CD14-positive monocyte (primary cell): ENCODE data around the gene LRP1B. TPM values are rescaled to one million over a fixed set of nuclear protein-coding genes. Genes with fewer than 3 reads are reported as not detected.

Source experiments
- DNase-seq, 3 donors: peaks; one replicate each; pipeline ENCODE4 v3.0.0-alpha.2; 2011 to 2022
- H2AFZ ChIP-seq: 2 replicates; pipeline ENCODE4 v1.6.0; 2012; ENCODE audit warnings: mild to moderate bottlenecking, low read depth, low read length, inconsistent platforms; ENCODE audit not compliant: insufficient read depth, poor library complexity, severe bottlenecking
- H3K27ac ChIP-seq, 2 donors: 1 replicate in 1 of 2; 2 replicates in 1 of 2; pipeline ENCODE4 v1.5.1; 2012 to 2013; ENCODE audit warnings: low read length in 2 of 2, control low read depth in 1 of 2, inconsistent platforms in 1 of 2, low read depth in 1 of 2, mild to moderate bottlenecking in 1 of 2
- H3K27me3 ChIP-seq, 2 donors: one replicate each; pipeline versions ENCODE4 v1.6.0 to v1.6.1; 2011 to 2013; ENCODE audit warnings: low read length in 2 of 2; ENCODE audit not compliant: control insufficient read depth in 2 of 2, insufficient read depth in 2 of 2
- H3K36me3 ChIP-seq, 2 donors: replicated peaks in 1 of 2; 1 replicate in 1 of 2; 2 replicates in 1 of 2; pipeline versions ENCODE4 v1.5.1 to v1.6.1; 2012 to 2013; ENCODE audit warnings: low read length in 2 of 2, control low read depth in 1 of 2, inconsistent platforms in 1 of 2, mild to moderate bottlenecking in 1 of 2; ENCODE audit not compliant: insufficient read depth in 2 of 2, control insufficient read depth in 1 of 2
- H3K4me1 ChIP-seq, 2 donors: 1 replicate in 1 of 2; 2 replicates in 1 of 2; pipeline versions ENCODE4 v1.5.1 to v1.6.1; 2012 to 2013; ENCODE audit warnings: low read length in 2 of 2, control low read depth in 1 of 2, inconsistent platforms in 1 of 2, mild to moderate bottlenecking in 1 of 2, moderate library complexity in 1 of 2; ENCODE audit not compliant: insufficient read depth in 2 of 2, control insufficient read depth in 1 of 2
- H3K4me2 ChIP-seq: replicated peaks from 2 replicates; pipeline ENCODE3; 2012; ENCODE audit warnings: low read length, moderate library complexity, mild to moderate bottlenecking; ENCODE audit not compliant: poor library complexity, severe bottlenecking; ENCODE audit errors: extremely low read depth
- H3K4me3 ChIP-seq, 3 experiments: fragments of 200-600 bp in 1 of 3; sonication (generic) in 1 of 3; replicated peaks in 1 of 3; 1 replicate in 2 of 3; 2 replicates in 1 of 3; pipeline ENCODE4 v1.5.1; 2011 to 2013; ENCODE audit warnings: low read length in 3 of 3, mild to moderate bottlenecking in 3 of 3, control low read depth in 2 of 3, low read depth in 2 of 3, inconsistent platforms in 1 of 3, moderate library complexity in 1 of 3
- H3K79me2 ChIP-seq: 2 replicates; pipeline ENCODE4 v1.6.0; 2012; ENCODE audit warnings: mild to moderate bottlenecking, control low read depth, inconsistent platforms, low read length, moderate library complexity; ENCODE audit not compliant: insufficient read depth
- H3K9ac ChIP-seq: 2 replicates; pipeline ENCODE4 v1.6.0; 2017; ENCODE audit warnings: low read length, mild to moderate bottlenecking; ENCODE audit not compliant: insufficient read depth, poor library complexity, severe bottlenecking
- H3K9me3 ChIP-seq, 2 donors: replicated peaks in 1 of 2; 1 replicate in 1 of 2; 2 replicates in 1 of 2; pipeline versions ENCODE4 v1.5.1 to v1.6.1; 2012 to 2013; ENCODE audit warnings: low read length in 2 of 2, control low read depth in 1 of 2; ENCODE audit not compliant: control insufficient read depth in 1 of 2, insufficient read depth in 1 of 2
- H4K20me1 ChIP-seq: 2 replicates; pipeline ENCODE4 v1.6.0; 2012; ENCODE audit warnings: mild to moderate bottlenecking, low read length, control low read depth, moderate library complexity; ENCODE audit not compliant: insufficient read depth
- H3K27ac Mint-ChIP-seq, 7 donors: one replicate each; pipeline ENCODE4 v1.8.0; 2020; ENCODE audit warnings: mild to moderate bottlenecking in 7 of 7, mixed read lengths in 7 of 7, moderate library complexity in 6 of 7, inconsistent platforms in 2 of 7
- H3K27me3 Mint-ChIP-seq, 3 donors: one replicate each; pipeline ENCODE4 v1.8.0; 2021 to 2022; ENCODE audit warnings: low read depth in 3 of 3, mild to moderate bottlenecking in 3 of 3, mixed read lengths in 3 of 3, moderate library complexity in 3 of 3, inconsistent platforms in 1 of 3
- H3K36me3 Mint-ChIP-seq, 2 donors: one replicate each; pipeline ENCODE4 v1.8.0; 2020; ENCODE audit warnings: mixed read lengths in 2 of 2, inconsistent platforms in 1 of 2, mild to moderate bottlenecking in 1 of 2
- H3K4me1 Mint-ChIP-seq: one replicate; pipeline ENCODE4 v1.8.0; 2020; ENCODE audit warnings: mild to moderate bottlenecking, mixed read lengths
- H3K4me3 Mint-ChIP-seq, 2 donors: one replicate each; pipeline ENCODE4 v1.8.0; 2020; ENCODE audit warnings: mild to moderate bottlenecking in 2 of 2, mixed read lengths in 2 of 2, moderate library complexity in 1 of 2
- H3K9me3 Mint-ChIP-seq, 7 donors: one replicate each; pipeline ENCODE4 v1.8.0; 2020 to 2022; ENCODE audit warnings: mixed read lengths in 7 of 7, mild to moderate bottlenecking in 6 of 7, moderate library complexity in 6 of 7, inconsistent platforms in 2 of 7
- WGBS: methylation state at CpG from one replicate; pipeline ENCODE4 v1.1.5; 2013; ENCODE audit warnings: missing lambda C conversion rate; ENCODE audit not compliant: insufficient coverage; 5-methylcytosine and 5-hydroxymethylcytosine counted together
- intact Hi-C, 2 donors: fragments of 100-400 bp; cut with micrococcal nuclease; formaldehyde crosslinking; loops; one replicate each; pipeline versions ENCODE4 v1.15.0 to v1.15.1; 2023
- polyA plus RNA-seq, 3 donors: library from polyadenylated mRNA; depleted of rRNA in 1 of 3; unstranded in 2 of 3; stranded (reverse) in 1 of 3; fragments of 300-500 nt in 2 of 3; fragments of >200 nt in 1 of 3; fragmentation: Illumina TruSeq in 2 of 3; gene quantifications; 1 replicate in 2 of 3; 2 replicates in 1 of 3; pipeline ENCODE4 v1.2.3, GENCODE V29; 2012 to 2021
- TF ChIP-seq, protein P1 (sequence below): fragments of 200-600 bp; IDR thresholded peaks from one replicate; pipeline ENCODE4 v1.8.0; 2022; ENCODE audit warnings: antibody characterized with exemption, mild to moderate bottlenecking

The LRP1B gene
- polyA plus RNA-seq, 3 donors = not detected

DNA sequence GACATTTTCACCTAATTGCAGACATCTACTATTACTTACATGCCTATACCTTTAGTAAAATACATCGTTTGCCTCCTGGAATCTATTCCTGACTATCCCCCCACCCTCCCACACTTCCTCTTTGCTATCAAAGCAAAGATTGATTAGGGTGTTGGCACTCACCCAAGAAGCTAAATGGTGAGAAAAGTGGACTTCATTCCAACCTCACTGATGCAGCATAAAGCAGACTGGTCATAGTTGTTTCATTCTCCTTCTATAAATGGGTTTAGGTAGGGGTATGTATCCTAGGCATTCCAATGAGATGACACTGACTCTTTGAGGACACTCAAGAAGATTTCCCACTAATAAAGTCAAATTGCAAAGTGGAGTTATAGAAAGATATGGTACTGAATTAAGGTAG, 97.4 kb downstream of the LRP1B start:
- no peaks in the 10 kb centered on the region for H3K36me3 ChIP-seq
- no peak overlapping the region for H3K4me2 ChIP-seq
- no peak overlapping the region for H2AFZ ChIP-seq
- no peak overlapping the region for H3K4me3 ChIP-seq
- no peak for DNase-seq
- no peaks in the 10 kb centered on the region for H3K79me2 ChIP-seq
- Mint-ChIP-seq H3K27me3 (no peaks in the 10 kb centered on the region), H3K36me3 (no peaks in the 10 kb centered on the region), H3K27ac (no peak overlapping the region), H3K4me1 (no peaks in the 10 kb centered on the region), H3K9me3 (peaks cover 0 to 4% (median 1%) of the 10 kb centered on the region in 7 donors), H3K4me3 (no peak overlapping the region)
- H4K20me1 ChIP-seq = no peaks in the 10 kb centered on the region
- H3K4me1 ChIP-seq = no peaks in the 10 kb centered on the region
- TF ChIP-seq, protein P1, sequence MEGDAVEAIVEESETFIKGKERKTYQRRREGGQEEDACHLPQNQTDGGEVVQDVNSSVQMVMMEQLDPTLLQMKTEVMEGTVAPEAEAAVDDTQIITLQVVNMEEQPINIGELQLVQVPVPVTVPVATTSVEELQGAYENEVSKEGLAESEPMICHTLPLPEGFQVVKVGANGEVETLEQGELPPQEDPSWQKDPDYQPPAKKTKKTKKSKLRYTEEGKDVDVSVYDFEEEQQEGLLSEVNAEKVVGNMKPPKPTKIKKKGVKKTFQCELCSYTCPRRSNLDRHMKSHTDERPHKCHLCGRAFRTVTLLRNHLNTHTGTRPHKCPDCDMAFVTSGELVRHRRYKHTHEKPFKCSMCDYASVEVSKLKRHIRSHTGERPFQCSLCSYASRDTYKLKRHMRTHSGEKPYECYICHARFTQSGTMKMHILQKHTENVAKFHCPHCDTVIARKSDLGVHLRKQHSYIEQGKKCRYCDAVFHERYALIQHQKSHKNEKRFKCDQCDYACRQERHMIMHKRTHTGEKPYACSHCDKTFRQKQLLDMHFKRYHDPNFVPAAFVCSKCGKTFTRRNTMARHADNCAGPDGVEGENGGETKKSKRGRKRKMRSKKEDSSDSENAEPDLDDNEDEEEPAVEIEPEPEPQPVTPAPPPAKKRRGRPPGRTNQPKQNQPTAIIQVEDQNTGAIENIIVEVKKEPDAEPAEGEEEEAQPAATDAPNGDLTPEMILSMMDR = no peak
- no peaks in the 10 kb centered on the region for H3K9me3 ChIP-seq
- intact Hi-C loops = no loop called here
- H3K27me3 ChIP-seq = no peaks in the 10 kb centered on the region
- no peak overlapping the region for H3K9ac ChIP-seq
- H3K27ac ChIP-seq = no peak overlapping the region
- no CpG with 5 or more reads among the region's 1 CpG for WGBS

DNA sequence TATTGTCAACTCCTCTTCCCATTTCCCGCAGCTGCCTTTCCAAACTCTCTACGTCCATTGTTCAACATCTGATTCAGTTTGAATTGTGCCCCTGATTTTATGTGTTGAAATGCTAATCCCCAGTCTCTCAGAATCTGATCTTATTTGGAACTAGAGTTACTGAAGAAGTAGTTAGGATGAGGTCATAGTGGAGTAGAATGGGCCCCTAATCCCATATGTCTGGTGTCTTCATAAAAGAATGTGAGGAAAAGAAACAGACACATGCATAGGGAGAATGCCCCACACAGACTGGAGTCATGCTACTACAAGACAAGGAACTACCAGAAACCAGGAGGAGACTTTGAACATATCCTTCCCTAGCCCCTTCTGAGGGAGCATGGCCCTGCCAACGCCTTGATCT, 99.2 kb downstream of the LRP1B start:
- no peaks in the 10 kb centered on the region for H3K27me3 Mint-ChIP-seq
- Histone ChIP-seq H2AFZ (no peak overlapping the region), H3K27me3 (no peaks in the 10 kb centered on the region), H3K9me3 (no peaks in the 10 kb centered on the region), H3K4me1 (no peaks in the 10 kb centered on the region), H3K4me3 (no peak overlapping the region), H3K36me3 (no peaks in the 10 kb centered on the region), H4K20me1 (no peaks in the 10 kb centered on the region), H3K79me2 (no peaks in the 10 kb centered on the region), H3K9ac (no peak overlapping the region), H3K27ac (no peak overlapping the region), H3K4me2 (no peak overlapping the region)
- intact Hi-C loops = no loop called here
- TF ChIP-seq, protein P1 = no peak
- H3K9me3 Mint-ChIP-seq = peaks cover 0 to 4% (median 1%) of the 10 kb centered on the region in 7 donors
- no peak for DNase-seq
- H3K36me3 Mint-ChIP-seq = no peaks in the 10 kb centered on the region
- H3K4me1 Mint-ChIP-seq = no peaks in the 10 kb centered on the region
- no peak overlapping the region for H3K27ac Mint-ChIP-seq
- H3K4me3 Mint-ChIP-seq = no peak overlapping the region
- no CpG with 5 or more reads among the region's 3 CpGs for WGBS
